ENCODE measurements around the gene CAPZB.

Gene CAPZB

GRCh38 chr1:19317126-19317910 is 168.0 kb downstream of the CAPZB start:
- no peak for TF ChIP-seq CTCF (IDR thresholded peaks at IDR 0.05; ENCODE audit: low read depth, low read length)
- DNase-seq (ENCODE audit: low read depth in 2 of 2) = no peak
- no peak overlapping the region for H3K4me3 ChIP-seq (replicated peaks in 1 of 2; ENCODE audit: low read depth in 2 of 2, low read length in 2 of 2)

- DNase-seq (ENCODE audit: low read depth in 2 of 2) = peak; percentile 42 to 60
- TF ChIP-seq CTCF (IDR thresholded peaks at IDR 0.05; ENCODE audit: low read depth, low read length) = no peak
These were observed 169.8 kb downstream of the CAPZB start for GRCh38 chr1:19315378-19316198.

GRCh38 chr1:19313961-19314882 is 171.1 kb downstream of the CAPZB start:
- no peak for TF ChIP-seq CTCF (IDR thresholded peaks at IDR 0.05; ENCODE audit: low read depth, low read length)
- no peak for DNase-seq (ENCODE audit: low read depth in 2 of 2)
- H3K4me3 ChIP-seq (replicated peaks in 1 of 2; ENCODE audit: low read depth in 2 of 2, low read length in 2 of 2) = no peak overlapping the region

More at GRCh38 chr1:19315378-19316198, 169.8 kb downstream of the CAPZB start:
- H3K4me3 ChIP-seq (replicated peaks in 1 of 2; ENCODE audit: low read depth in 2 of 2, low read length in 2 of 2) = no peak overlapping the region

GRCh38 chr1:19313636-19313959 is 171.7 kb downstream of the CAPZB start:
- no peak for TF ChIP-seq CTCF (IDR thresholded peaks at IDR 0.05; ENCODE audit: low read depth, low read length)
- H3K4me3 ChIP-seq (replicated peaks in 1 of 2; ENCODE audit: low read depth in 2 of 2, low read length in 2 of 2) = no peak overlapping the region
- no peak for DNase-seq (ENCODE audit: low read depth in 2 of 2)

- no peak for TF ChIP-seq CTCF (IDR thresholded peaks at IDR 0.05; ENCODE audit: low read depth, low read length)
- DNase-seq (ENCODE audit: low read depth in 2 of 2) = no peak
- H3K4me3 ChIP-seq (replicated peaks in 1 of 2; ENCODE audit: low read depth in 2 of 2, low read length in 2 of 2) = peak overlapping the region; percentile 75 to 80
These were observed 172.3 kb downstream of the CAPZB start for GRCh38 chr1:19312782-19313635.

All from cardiac fibroblast (primary cell).